GM23338 (cell line): ENCODE results near the gene SYNE1. TPM values are rescaled to one million over a fixed set of nuclear protein-coding genes. Genes with fewer than 3 reads are reported as not detected.

ENCODE experiments used
- ATAC-seq: fragments of 200-7000 bp; cut with Tn5 transposase; 3 replicates; pipeline ENCODE4 v1.9.1; 2020
- DNase-seq: peaks from one replicate; pipeline ENCODE4 v3.0.0-alpha.2; 2015; ENCODE audit warnings: low spot score
- H2AFZ ChIP-seq: fragments of 200-600 bp; sonication (generic); 2 replicates; pipeline ENCODE4 v1.8.0; 2016; ENCODE audit warnings: antibody characterized with exemption, mild to moderate bottlenecking, moderate library complexity
- H3F3A ChIP-seq: fragments of 200-600 bp; sonication (generic); replicated peaks from 2 replicates; pipeline ENCODE4 v1.8.0; 2017; ENCODE audit warnings: antibody characterized with exemption, mixed run types, low read depth
- H3K27ac ChIP-seq: fragments of 200-600 bp; sonication (generic); 2 replicates; pipeline ENCODE4 v1.6.1; 2016; ENCODE audit warnings: low read depth
- H3K27me3 ChIP-seq: fragments of 200-600 bp; sonication (generic); 2 replicates; pipeline ENCODE4 v1.8.0; 2016; ENCODE audit warnings: mild to moderate bottlenecking, mixed run types, moderate library complexity; ENCODE audit not compliant: insufficient read depth
- H3K36me3 ChIP-seq: fragments of 200-600 bp; sonication (generic); 2 replicates; pipeline ENCODE4 v1.8.0; 2016; ENCODE audit warnings: mild to moderate bottlenecking; ENCODE audit not compliant: insufficient read depth
- H3K4me1 ChIP-seq: fragments of 200-600 bp; sonication (generic); 2 replicates; pipeline ENCODE4 v1.8.0; 2016; ENCODE audit warnings: mild to moderate bottlenecking, moderate library complexity; ENCODE audit not compliant: insufficient read depth
- H3K4me2 ChIP-seq: fragments of 200-600 bp; sonication (generic); 2 replicates; pipeline ENCODE4 v1.7.1; 2017; ENCODE audit warnings: mixed run types
- H3K4me3 ChIP-seq: fragments of 200-600 bp; sonication (generic); 2 replicates; pipeline ENCODE4 v1.6.1; 2016; ENCODE audit warnings: mixed run types
- H3K79me2 ChIP-seq: fragments of 200-600 bp; sonication (generic); replicated peaks from 2 replicates; pipeline ENCODE4 v1.8.0; 2017; ENCODE audit warnings: mild to moderate bottlenecking; ENCODE audit not compliant: insufficient read depth
- H3K9me2 ChIP-seq: fragments of 200-600 bp; sonication (generic); 2 replicates; pipeline ENCODE4 v1.8.0; 2017; ENCODE audit not compliant: insufficient read depth
- H4K20me1 ChIP-seq: fragments of 200-600 bp; sonication (generic); replicated peaks from 2 replicates; pipeline ENCODE4 v1.8.0; 2017; ENCODE audit warnings: mild to moderate bottlenecking; ENCODE audit not compliant: insufficient read depth
- H3K27ac Mint-ChIP-seq: 2 replicates; pipeline ENCODE4 v1.8.0; 2020; ENCODE audit warnings: inconsistent platforms, mild to moderate bottlenecking, moderate library complexity, mixed read lengths
- H3K27me3 Mint-ChIP-seq: 3 replicates; pipeline ENCODE4 v1.8.0; 2022; ENCODE audit warnings: low read depth, mild to moderate bottlenecking, moderate library complexity, mixed read lengths, inconsistent platforms; ENCODE audit not compliant: insufficient read depth, poor library complexity
- H3K36me3 Mint-ChIP-seq: 3 replicates; pipeline ENCODE4 v1.8.0; 2021; ENCODE audit warnings: low read depth, mild to moderate bottlenecking, inconsistent platforms, moderate library complexity, mixed read lengths
- H3K4me1 Mint-ChIP-seq: 3 replicates; pipeline ENCODE4 v1.8.0; 2020; ENCODE audit warnings: mild to moderate bottlenecking, inconsistent platforms, mixed read lengths
- H3K4me3 Mint-ChIP-seq: 3 replicates; pipeline ENCODE4 v1.8.0; 2021; ENCODE audit warnings: moderate library complexity, mild to moderate bottlenecking, inconsistent platforms, mixed read lengths
- H3K9me3 Mint-ChIP-seq: 3 replicates; pipeline ENCODE4 v1.8.0; 2020; ENCODE audit warnings: moderate library complexity, mild to moderate bottlenecking, inconsistent platforms, mixed read lengths
- CREB1 ChIP-seq: fragments of 250-450 bp; sonication (Bioruptor Pico); IDR thresholded peaks from 2 replicates; pipeline ENCODE4 v1.5.0; 2020; ENCODE audit warnings: low read depth, mild to moderate bottlenecking, moderate library complexity
- EZH2 ChIP-seq: fragments of 200-600 bp; sonication (generic); IDR thresholded peaks from one replicate; pipeline ENCODE4 v1.8.0; 2017; ENCODE audit warnings: antibody characterized with exemption, mild to moderate bottlenecking, low read depth; ENCODE audit not compliant: unreplicated experiment
- EZH2phosphoT487 ChIP-seq: fragments of 200-600 bp; sonication (generic); IDR thresholded peaks from one replicate; pipeline ENCODE4 v1.8.1; 2018; ENCODE audit warnings: antibody characterized with exemption; ENCODE audit not compliant: unreplicated experiment
- JUNB ChIP-seq: IDR thresholded peaks from one replicate; pipeline ENCODE4 v1.6.1; 2016; ENCODE audit warnings: antibody characterized with exemption; ENCODE audit not compliant: unreplicated experiment
- NANOG ChIP-seq: IDR thresholded peaks from 2 replicates; pipeline ENCODE4 v1.6.1; 2016; ENCODE audit warnings: antibody characterized with exemption, borderline replicate concordance
- POLR2AphosphoS5 ChIP-seq: IDR thresholded peaks from 2 replicates; pipeline ENCODE4 v1.6.1; 2016; ENCODE audit warnings: antibody characterized with exemption, low read depth
- STAT1 ChIP-seq: IDR thresholded peaks from one replicate; pipeline ENCODE4 v1.6.1; 2016; ENCODE audit warnings: antibody characterized with exemption; ENCODE audit not compliant: unreplicated experiment
- ZNF114 ChIP-seq: fragments of 250-450 bp; sonication (Bioruptor Pico); IDR thresholded peaks from 2 replicates; pipeline ENCODE4 v1.5.0; 2020; ENCODE audit warnings: mild to moderate bottlenecking, moderate library complexity
- ZNF331 ChIP-seq: fragments of 250-450 bp; sonication (Bioruptor Pico); IDR thresholded peaks from 2 replicates; pipeline ENCODE4 v1.5.0; 2020; ENCODE audit warnings: low read depth, mild to moderate bottlenecking, moderate library complexity
- ZNF462 ChIP-seq: fragments of 250-450 bp; sonication (Bioruptor Pico); IDR thresholded peaks from 2 replicates; pipeline ENCODE4 v1.5.0; 2020; ENCODE audit warnings: mild to moderate bottlenecking, moderate library complexity
- polyA plus RNA-seq: library from polyadenylated mRNA; unstranded; fragments of >200 nt; fragmentation: Nextera tagmentation; extraction: Ambion mirVana; gene quantifications from 2 replicates; pipeline ENCODE4 v1.2.1, GENCODE V29; 2016
- total RNA-seq: library from RNA; depleted of rRNA; stranded (reverse); fragments of >200 nt; shearing (Covaris generic); gene quantifications from 2 replicates; pipeline ENCODE4 v1.2.3, GENCODE V29; 2014
- TF ChIP-seq, protein P1 (sequence below): IDR thresholded peaks from 2 replicates; pipeline ENCODE4 v1.6.1; 2016; ENCODE audit warnings: antibody characterized with exemption

The SYNE1 gene
- total and polyA plus RNA-seq, 2 experiments from 2014 or later, result 3.9 to 13.6 TPM

- H4K20me1 ChIP-seq, result no peaks in the 10 kb centered on the region
- H3F3A ChIP-seq, result no peaks in the 10 kb centered on the region
- peaks cover 24% of the 10 kb centered on the region for H3K36me3 Mint-ChIP-seq
- no peak overlapping the region for H2AFZ ChIP-seq
- peaks cover 27% of the 10 kb centered on the region for H3K9me3 Mint-ChIP-seq
- no peaks in the 10 kb centered on the region for H3K27me3 ChIP-seq
- H3K27ac ChIP-seq, result no peak overlapping the region
- no peak overlapping the region for H3K4me3 ChIP-seq
- no peaks in the 10 kb centered on the region for H3K4me1 Mint-ChIP-seq
- DNase-seq (no peak), ATAC-seq (no peak)
- no peaks in the 10 kb centered on the region for H3K79me2 ChIP-seq
- no peak overlapping the region for H3K4me2 ChIP-seq
- no peaks in the 10 kb centered on the region for H3K4me1 ChIP-seq
- H3K4me3 Mint-ChIP-seq, result no peak overlapping the region
- H3K9me2 ChIP-seq, result no peaks in the 10 kb centered on the region
- TF ChIP-seq ZNF331 (CRISPR knock-in tag), result no peak
- TF ChIP-seq STAT1, result no peak
- TF ChIP-seq ZNF462, result no peak
- H3K36me3 ChIP-seq, result no peaks in the 10 kb centered on the region
- H3K27ac Mint-ChIP-seq, result no peak overlapping the region
- peaks cover 8% of the 10 kb centered on the region for H3K27me3 Mint-ChIP-seq
Observed at GRCh38 chr6:152261179-152261578, 376.0 kb downstream of the SYNE1 start.

DNA sequence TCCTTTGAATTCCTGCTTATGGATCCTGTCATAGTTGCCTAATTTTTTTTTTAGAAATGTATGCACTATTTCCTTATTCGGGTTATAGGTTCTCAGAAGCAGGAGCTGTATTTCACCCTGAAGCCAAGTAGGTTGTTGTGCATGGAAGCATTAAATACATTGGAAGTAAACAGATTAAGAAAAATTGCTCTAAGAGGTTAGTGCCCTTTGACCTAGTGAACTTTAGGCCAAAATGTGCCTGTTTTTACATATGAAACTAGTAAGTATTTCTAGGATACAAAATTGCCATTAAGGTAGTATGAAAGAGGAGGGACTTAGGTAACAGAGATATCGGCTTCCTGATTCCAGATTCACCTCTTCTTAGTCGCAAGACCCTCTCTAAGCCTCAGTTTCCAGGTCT is 377.9 kb downstream of the SYNE1 start:
- Mint-ChIP-seq H3K4me1 (no peaks in the 10 kb centered on the region), H3K36me3 (peaks cover 20% of the 10 kb centered on the region), H3K9me3 (peaks cover 21% of the 10 kb centered on the region), H3K27me3 (peaks cover 8% of the 10 kb centered on the region), H3K4me3 (no peak overlapping the region), H3K27ac (no peak overlapping the region)
- no peaks in the 10 kb centered on the region for H3K79me2 ChIP-seq
- H3K36me3 ChIP-seq, result no peaks in the 10 kb centered on the region
- no peaks in the 10 kb centered on the region for H4K20me1 ChIP-seq
- no peaks in the 10 kb centered on the region for H3F3A ChIP-seq
- H3K4me3 ChIP-seq, result no peak overlapping the region
- no peaks in the 10 kb centered on the region for H3K4me1 ChIP-seq
- no peaks in the 10 kb centered on the region for H3K27me3 ChIP-seq
- H3K27ac ChIP-seq, result no peak overlapping the region
- no peaks in the 10 kb centered on the region for H3K9me2 ChIP-seq
- DNase-seq (no peak), ATAC-seq (no peak)
- H2AFZ ChIP-seq, result no peak overlapping the region
- H3K4me2 ChIP-seq, result no peak overlapping the region
- TF ChIP-seq CREB1 (CRISPR knock-in tag), result no peak
- TF ChIP-seq ZNF114 (CRISPR knock-in tag), result no peak
- no peak for TF ChIP-seq STAT1
- TF ChIP-seq, protein P1, sequence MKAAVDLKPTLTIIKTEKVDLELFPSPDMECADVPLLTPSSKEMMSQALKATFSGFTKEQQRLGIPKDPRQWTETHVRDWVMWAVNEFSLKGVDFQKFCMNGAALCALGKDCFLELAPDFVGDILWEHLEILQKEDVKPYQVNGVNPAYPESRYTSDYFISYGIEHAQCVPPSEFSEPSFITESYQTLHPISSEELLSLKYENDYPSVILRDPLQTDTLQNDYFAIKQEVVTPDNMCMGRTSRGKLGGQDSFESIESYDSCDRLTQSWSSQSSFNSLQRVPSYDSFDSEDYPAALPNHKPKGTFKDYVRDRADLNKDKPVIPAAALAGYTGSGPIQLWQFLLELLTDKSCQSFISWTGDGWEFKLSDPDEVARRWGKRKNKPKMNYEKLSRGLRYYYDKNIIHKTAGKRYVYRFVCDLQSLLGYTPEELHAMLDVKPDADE, result no peak
- TF ChIP-seq NANOG, result no peak
- no peak for TF ChIP-seq EZH2
- TF ChIP-seq POLR2AphosphoS5, result no peak
- TF ChIP-seq ZNF331 (CRISPR knock-in tag), result no peak
- no peak for TF ChIP-seq EZH2phosphoT487
- TF ChIP-seq JUNB, result no peak
